Activated CD8-positive, alpha-beta T cell treated with anti-CD3 and anti-CD28 coated beads, Interleukin-2, amount 10 ng/mL, durations not matched to agents 7 days and 5 days (primary cell): ENCODE results near the gene GRIP1. TPM values are rescaled to one million over a fixed set of nuclear protein-coding genes. Genes with fewer than 3 reads are reported as not detected.
A peak's percentile ranks its signal among the peaks of the same experiment; 100 is the strongest.

Experiments
- ATAC-seq: fragments of 150-1000 bp; cut with Tn5 transposase; one replicate; pipeline ENCODE4 v1.10.0; 2021; ENCODE audit warnings: moderate library complexity
- CTCF ChIA-PET: fragments of 350-600 bp; sonication (Branson Sonifier 250); formaldehyde crosslinking; loops from one replicate; lab custom pipeline; 2021; ENCODE audit warnings: antibody characterized with exemption; lab: Charles Lee
- POLR2A ChIA-PET: fragments of 350-600 bp; sonication (Branson Sonifier 250); formaldehyde crosslinking; loops from one replicate; lab custom pipeline; 2021; ENCODE audit warnings: antibody characterized with exemption; lab: Charles Lee
- DNase-seq: peaks from one replicate; pipeline ENCODE4 v3.0.0-alpha.2; 2020
- H3K27ac Mint-ChIP-seq: one replicate; pipeline ENCODE4 v1.8.0; 2021; ENCODE audit warnings: mild to moderate bottlenecking, mixed read lengths
- H3K27me3 Mint-ChIP-seq: one replicate; pipeline ENCODE4 v1.8.0; 2021; ENCODE audit warnings: low read depth, mixed read lengths
- H3K36me3 Mint-ChIP-seq: one replicate; pipeline ENCODE4 v1.8.0; 2021; ENCODE audit warnings: low read depth, mixed read lengths
- H3K4me1 Mint-ChIP-seq: one replicate; pipeline ENCODE4 v1.8.0; 2021; ENCODE audit warnings: low read depth, mixed read lengths
- H3K4me3 Mint-ChIP-seq: one replicate; pipeline ENCODE4 v1.8.0; 2021; ENCODE audit warnings: mild to moderate bottlenecking, mixed read lengths
- H3K9me3 Mint-ChIP-seq: one replicate; pipeline ENCODE4 v1.8.0; 2022; ENCODE audit warnings: mixed read lengths; ENCODE audit not compliant: insufficient read depth
- total RNA-seq, 2 experiments: library from RNA; stranded (reverse); gene quantifications; one replicate each; pipeline ENCODE4 v1.2.3, GENCODE V29; 2021

The GRIP1 gene
- total RNA-seq, 2 experiments from 2014 or later, result 0.29 to 0.55 TPM

- Mint-ChIP-seq H3K4me1 (no peaks in the 10 kb centered on the region), H3K27me3 (peaks cover 11% of the 10 kb centered on the region), H3K36me3 (no peaks in the 10 kb centered on the region), H3K9me3 (no peaks in the 10 kb centered on the region), H3K4me3 (no peak overlapping the region), H3K27ac (no peak overlapping the region)
- peak; percentile 58 for ATAC-seq
- ChIA-PET POLR2A (no interaction called here), CTCF (interaction anchor here (1.0 to 1.7 kb wide), 5 partner anchors 9 to 169 kb away, joined by 3 to 7 read pairs (median 4); no protein-coding TSS in a partner anchor)
- DNase-seq, result peak; percentile 54
These were observed 10.1 kb upstream of the GRIP1 start for GRCh38 chr12:66688846-66689439.

DNA sequence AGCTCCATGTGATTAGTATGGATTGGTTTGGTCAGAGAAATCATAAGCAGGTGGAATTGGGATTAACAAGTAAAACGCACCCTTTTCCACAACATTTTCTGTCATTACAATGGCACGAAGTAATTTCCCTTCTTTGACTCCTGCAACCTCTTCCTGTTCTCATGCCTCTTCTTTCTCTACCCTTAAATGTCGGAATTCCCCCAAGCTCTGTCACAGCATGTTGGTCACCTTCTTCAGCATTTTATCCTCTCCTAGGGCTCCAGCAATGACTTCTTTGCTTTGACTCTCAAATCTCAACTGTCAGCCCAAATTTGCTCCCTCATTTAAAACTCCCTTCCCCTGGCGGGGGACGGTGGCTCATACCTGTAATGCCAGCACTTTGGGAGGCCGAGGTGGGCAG lies 5.3 kb upstream of the GRIP1 start:
- Mint-ChIP-seq H3K4me1 (no peaks in the 10 kb centered on the region), H3K9me3 (no peaks in the 10 kb centered on the region), H3K27me3 (peaks cover 30% of the 10 kb centered on the region), H3K4me3 (no peak overlapping the region), H3K27ac (no peak overlapping the region), H3K36me3 (no peaks in the 10 kb centered on the region)
- ATAC-seq (no peak), DNase-seq (no peak)
- ChIA-PET POLR2A (no interaction called here), CTCF (interaction anchor here (1.0 to 3.2 kb wide), 4 partner anchors 9 to 180 kb away, joined by 3 to 17 read pairs (median 3); no protein-coding TSS in a partner anchor)

DNA sequence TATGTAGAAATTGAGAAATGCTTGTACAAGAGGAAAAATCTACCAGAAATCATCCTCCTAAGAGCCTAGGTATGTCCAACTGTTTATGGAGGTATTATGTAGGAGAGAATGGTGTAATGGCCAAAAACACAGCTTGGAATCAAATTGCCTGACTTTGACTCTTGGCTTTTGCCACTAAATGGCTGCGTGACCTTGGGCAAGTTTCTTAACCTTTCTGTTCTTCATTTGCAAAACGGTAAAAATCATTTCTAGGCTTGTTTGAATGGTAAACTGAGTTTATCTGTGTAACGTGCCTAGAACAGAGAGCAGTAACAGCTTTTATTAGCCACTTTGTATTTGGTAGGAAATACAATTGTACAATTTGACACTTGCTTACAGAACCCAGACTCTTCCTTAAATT lies 4.9 kb upstream of the GRIP1 start:
- CTCF ChIA-PET, result interaction anchor here (1.0 to 3.2 kb wide), 4 partner anchors 9 to 181 kb away, joined by 3 to 17 read pairs (median 3); no protein-coding TSS in a partner anchor
- no peak overlapping the region for H3K27ac Mint-ChIP-seq
- no peak for ATAC-seq
- peaks cover 34% of the 10 kb centered on the region for H3K27me3 Mint-ChIP-seq
- no peak for DNase-seq
- POLR2A ChIA-PET, result no interaction called here
- no peaks in the 10 kb centered on the region for H3K9me3 Mint-ChIP-seq
- H3K4me1 Mint-ChIP-seq, result no peaks in the 10 kb centered on the region
- no peak overlapping the region for H3K4me3 Mint-ChIP-seq
- no peaks in the 10 kb centered on the region for H3K36me3 Mint-ChIP-seq

GRCh38 chr12:66683073-66683472 lies 4.2 kb upstream of the GRIP1 start:
- H3K4me1 Mint-ChIP-seq, result no peaks in the 10 kb centered on the region
- CTCF ChIA-PET, result interaction anchor here (3.2 kb wide), 1 partner anchor 12 kb away, joined by 17 read pairs; no protein-coding TSS in a partner anchor

GRCh38 chr12:66679461-66680084 lies 697 bp upstream of the GRIP1 start:
- POLR2A ChIA-PET, result no interaction called here
- Mint-ChIP-seq H3K27me3 (peaks cover 30% of the 10 kb centered on the region), H3K9me3 (no peaks in the 10 kb centered on the region), H3K4me1 (no peaks in the 10 kb centered on the region), H3K27ac (no peak overlapping the region), H3K36me3 (no peaks in the 10 kb centered on the region), H3K4me3 (no peak overlapping the region)
- DNase-seq (no peak), ATAC-seq (no peak)
- CTCF ChIA-PET, result interaction anchor here (1.2 kb wide), 1 partner anchor 9 kb away, joined by 3 read pairs; no protein-coding TSS in a partner anchor

More at GRCh38 chr12:66683073-66683472, 4.2 kb upstream of the GRIP1 start:
- ATAC-seq, result no peak
- POLR2A ChIA-PET, result no interaction called here
- Mint-ChIP-seq H3K9me3 (no peaks in the 10 kb centered on the region), H3K36me3 (no peaks in the 10 kb centered on the region), H3K4me3 (no peak overlapping the region), H3K27me3 (peaks cover 32% of the 10 kb centered on the region), H3K27ac (no peak overlapping the region)
- no peak for DNase-seq

GRCh38 chr12:66676241-66676640 lies 2.6 kb downstream of the GRIP1 start:
- Mint-ChIP-seq H3K27ac (no peak overlapping the region), H3K9me3 (no peaks in the 10 kb centered on the region), H3K4me3 (no peak overlapping the region), H3K27me3 (peaks cover 21% of the 10 kb centered on the region), H3K36me3 (no peaks in the 10 kb centered on the region), H3K4me1 (no peaks in the 10 kb centered on the region)
- ChIA-PET POLR2A (no interaction called here), CTCF (no interaction called here)
- no peak for DNase-seq
- no peak for ATAC-seq

DNA sequence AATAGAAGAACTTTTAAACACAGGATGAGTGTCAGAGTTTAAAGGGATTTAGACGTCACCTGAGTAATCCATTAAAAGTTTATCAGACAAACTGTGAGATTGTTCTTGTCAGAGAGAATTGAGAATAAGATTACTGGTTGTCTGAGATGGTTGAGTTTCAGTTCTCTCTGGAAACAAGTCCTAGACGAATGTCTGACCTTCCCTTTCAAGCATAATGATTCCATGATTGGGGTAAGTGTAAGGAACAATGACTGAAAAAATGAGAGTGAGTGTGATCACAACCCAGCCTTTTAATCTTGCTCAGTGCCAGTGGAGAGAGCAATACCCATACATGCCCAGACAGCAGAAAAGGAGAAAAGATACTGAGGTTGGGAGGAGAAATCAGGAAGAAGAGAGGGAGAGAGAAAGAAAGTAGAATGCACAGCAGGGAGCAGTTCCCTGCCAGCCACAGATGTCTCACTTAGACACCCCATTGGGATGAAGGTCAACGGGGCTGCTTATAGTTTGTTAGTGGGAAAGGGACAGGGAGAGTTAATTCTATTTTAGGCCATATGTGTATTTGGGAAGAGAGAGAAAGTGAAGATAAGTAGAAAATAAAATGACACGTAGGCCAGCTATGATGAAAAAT lies 4.3 kb downstream of the GRIP1 start:
- Mint-ChIP-seq H3K27ac (no peak overlapping the region), H3K4me3 (no peak overlapping the region), H3K36me3 (no peaks in the 10 kb centered on the region), H3K9me3 (no peaks in the 10 kb centered on the region), H3K27me3 (peaks cover 16% of the 10 kb centered on the region), H3K4me1 (no peaks in the 10 kb centered on the region)
- ATAC-seq, result no peak
- DNase-seq, result no peak
- ChIA-PET CTCF (no interaction called here), POLR2A (no interaction called here)

- no peak for DNase-seq
- peaks cover 10% of the 10 kb centered on the region for H3K27me3 Mint-ChIP-seq
- ATAC-seq, result no peak
- ChIA-PET POLR2A (no interaction called here), CTCF (no interaction called here)
- no peak overlapping the region for H3K4me3 Mint-ChIP-seq
- no peaks in the 10 kb centered on the region for H3K36me3 Mint-ChIP-seq
- H3K9me3 Mint-ChIP-seq, result no peaks in the 10 kb centered on the region
- H3K27ac Mint-ChIP-seq, result no peak overlapping the region
- H3K4me1 Mint-ChIP-seq, result no peaks in the 10 kb centered on the region
These were observed 9.3 kb downstream of the GRIP1 start for GRCh38 chr12:66669541-66669940.

DNA sequence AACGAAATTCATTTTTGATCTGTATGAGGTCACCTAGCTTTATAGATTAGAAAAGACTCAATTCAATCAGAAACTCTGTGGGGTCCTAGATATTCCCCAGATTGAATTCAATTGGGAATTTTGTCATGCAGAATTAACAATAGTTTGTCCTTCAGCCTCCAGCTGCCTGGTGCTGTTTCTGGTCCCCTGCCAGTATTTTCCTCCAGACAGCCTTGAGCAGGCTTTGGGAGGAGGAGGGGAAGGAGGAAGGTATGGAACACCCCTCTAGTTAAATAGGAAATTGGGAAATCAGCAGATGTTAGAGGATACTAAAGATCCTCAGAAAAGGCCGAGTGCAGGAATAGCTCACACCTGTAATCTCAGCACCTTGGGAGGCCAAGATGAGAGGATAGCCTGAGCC lies 10.6 kb downstream of the GRIP1 start:
- H3K27me3 Mint-ChIP-seq, result peaks cover 12% of the 10 kb centered on the region
- no peaks in the 10 kb centered on the region for H3K9me3 Mint-ChIP-seq
- no peaks in the 10 kb centered on the region for H3K4me1 Mint-ChIP-seq
- CTCF ChIA-PET, result interaction anchor here (1.2 kb wide), 1 partner anchor 21 kb away, joined by 3 read pairs; no protein-coding TSS in a partner anchor
- DNase-seq (no peak), ATAC-seq (no peak)
- POLR2A ChIA-PET, result no interaction called here
- H3K4me3 Mint-ChIP-seq, result no peak overlapping the region
- H3K36me3 Mint-ChIP-seq, result no peaks in the 10 kb centered on the region
- H3K27ac Mint-ChIP-seq, result no peak overlapping the region

- ATAC-seq (no peak), DNase-seq (no peak)
- CTCF ChIA-PET, result interaction anchor here (1.2 kb wide), 1 partner anchor 21 kb away, joined by 3 read pairs; no protein-coding TSS in a partner anchor
- H3K36me3 Mint-ChIP-seq, result no peaks in the 10 kb centered on the region
- POLR2A ChIA-PET, result no interaction called here
- H3K27ac Mint-ChIP-seq, result no peak overlapping the region
- no peaks in the 10 kb centered on the region for H3K4me1 Mint-ChIP-seq
- no peak overlapping the region for H3K4me3 Mint-ChIP-seq
- H3K9me3 Mint-ChIP-seq, result no peaks in the 10 kb centered on the region
- peaks cover 10% of the 10 kb centered on the region for H3K27me3 Mint-ChIP-seq
These were observed 11.0 kb downstream of the GRIP1 start for GRCh38 chr12:66667906-66668305.

GRCh38 chr12:66666481-66666880 lies 12.4 kb downstream of the GRIP1 start:
- no peaks in the 10 kb centered on the region for H3K9me3 Mint-ChIP-seq
- POLR2A ChIA-PET, result no interaction called here
- no peak overlapping the region for H3K4me3 Mint-ChIP-seq
- CTCF ChIA-PET, result no interaction called here
- no peak for ATAC-seq
- no peaks in the 10 kb centered on the region for H3K4me1 Mint-ChIP-seq
- DNase-seq, result no peak
- no peak overlapping the region for H3K27ac Mint-ChIP-seq
- no peaks in the 10 kb centered on the region for H3K36me3 Mint-ChIP-seq
- H3K27me3 Mint-ChIP-seq, result peaks cover 16% of the 10 kb centered on the region
